Measurements from ENCODE around the gene PLAC9.
"Not testable (repeated sequence)": the region's sequence is repeated elsewhere in the genome, so short reads cannot be mapped to it uniquely, and the experiment has no call there.

PLAC9 gene

GRCh38 chr10:80139265-80139664 lies 6.7 kb downstream of the PLAC9 start:
- no peak for DNase-seq (ENCODE audit: low read depth)

- DNase-seq (ENCODE audit: low read depth): no peak
Observed at GRCh38 chr10:80140251-80140650, 7.7 kb downstream of the PLAC9 start.

GRCh38 chr10:80141696-80142460 lies 9.3 kb downstream of the PLAC9 start:
- DNase-seq (ENCODE audit: low read depth): no peak

GRCh38 chr10:80144067-80144695 lies 11.7 kb downstream of the PLAC9 start:
- no peak for DNase-seq (ENCODE audit: low read depth)

GRCh38 chr10:80144696-80145131 lies 12.2 kb downstream of the PLAC9 start:
- DNase-seq (ENCODE audit: low read depth): no peak

- DNase-seq (ENCODE audit: low read depth): not testable (repeated sequence)
Observed at GRCh38 chr10:80145406-80146308, 13.1 kb downstream of the PLAC9 start.

GRCh38 chr10:80146918-80147317 lies 14.4 kb downstream of the PLAC9 start:
- DNase-seq (ENCODE audit: low read depth): no peak

- DNase-seq (ENCODE audit: low read depth): no peak
Observed at GRCh38 chr10:80148166-80148805, 15.8 kb downstream of the PLAC9 start.

- no peak for DNase-seq (ENCODE audit: low read depth)
Observed at GRCh38 chr10:80149123-80149522, 16.6 kb downstream of the PLAC9 start.

GRCh38 chr10:80150172-80150571 lies 17.6 kb downstream of the PLAC9 start:
- DNase-seq (ENCODE audit: low read depth): no peak

- no peak for DNase-seq (ENCODE audit: low read depth)
Observed at GRCh38 chr10:80152820-80153219, 20.3 kb downstream of the PLAC9 start.

- DNase-seq (ENCODE audit: low read depth): no peak
Observed at GRCh38 chr10:80153460-80153859, 20.9 kb downstream of the PLAC9 start.

- DNase-seq (ENCODE audit: low read depth): no peak
Observed at GRCh38 chr10:80154626-80154977, 22.1 kb downstream of the PLAC9 start.

GRCh38 chr10:80154978-80155695 lies 22.6 kb downstream of the PLAC9 start:
- peak; percentile 77 for DNase-seq (ENCODE audit: low read depth)

GRCh38 chr10:80155696-80156215 lies 23.2 kb downstream of the PLAC9 start:
- DNase-seq (ENCODE audit: low read depth): no peak

GRCh38 chr10:80156216-80156615 lies 23.7 kb downstream of the PLAC9 start:
- no peak for DNase-seq (ENCODE audit: low read depth)

- no peak for DNase-seq (ENCODE audit: low read depth)
Observed at GRCh38 chr10:80157561-80157960, 25.0 kb downstream of the PLAC9 start.

GRCh38 chr10:80158126-80158525 lies 25.6 kb downstream of the PLAC9 start:
- DNase-seq (ENCODE audit: low read depth): no peak

GRCh38 chr10:80158598-80159127 lies 26.1 kb downstream of the PLAC9 start:
- DNase-seq (ENCODE audit: low read depth): peak; percentile 90

GRCh38 chr10:80159166-80159873 lies 26.8 kb downstream of the PLAC9 start:
- DNase-seq (ENCODE audit: low read depth): no peak
